HCT116 (cell line): ENCODE measurements around the gene CPED1. TPM values are rescaled to one million over a fixed set of nuclear protein-coding genes. Genes with fewer than 3 reads are reported as not detected.

Source experiments
- ATAC-seq: fragments of 200-7000 bp; cut with Tn5 transposase; 2 replicates; pipeline ENCODE4 v1.9.1; 2020; ENCODE audit warnings: mild to moderate bottlenecking, moderate library complexity
- BruUV-seq: library from RNA; stranded (reverse); fragments of 400-500 nt; replicated peaks from 2 replicates; lab custom pipeline; 2021; lab: Mats Ljungman, UMichigan
- CTCF ChIA-PET: fragments of 300-600 bp; sonication (Branson Sonifier 250); formaldehyde crosslinking; loops from one replicate; lab custom pipeline; 2021; ENCODE audit warnings: antibody characterized with exemption; lab: Charles Lee
- POLR2A ChIA-PET: fragments of 300-600, 350-600 bp; sonication (Branson Sonifier 250); formaldehyde crosslinking; loops from one replicate; lab custom pipeline; 2021; ENCODE audit warnings: antibody characterized with exemption; lab: Charles Lee
- RAD21 ChIA-PET, 2 experiments: fragments of 300-600 bp; sonication (Branson Sonifier 250); formaldehyde crosslinking; loops; one replicate each; lab custom pipeline; 2023; ENCODE audit warnings: low total read pairs in 2 of 2; ENCODE audit not compliant: uncharacterized antibody in 2 of 2, unreplicated experiment in 2 of 2, low non-redundant PET in 1 of 2; lab: Charles Lee
- DNase-seq: peaks from one replicate; pipeline ENCODE4 v3.0.0-alpha.2; 2010; ENCODE audit warnings: low read depth, low spot score
- H2AFZ ChIP-seq: fragments of 200-600 bp; shearing (Covaris generic), sonication (generic); 2 replicates; pipeline ENCODE4 v1.6.1; 2017; ENCODE audit warnings: low read depth, mixed run types, mixed read lengths, antibody characterized with exemption, low read length; ENCODE audit not compliant: poor library complexity, severe bottlenecking
- H3K27ac ChIP-seq: 2 replicates; pipeline ENCODE4 v1.5.1; 2012; ENCODE audit warnings: low read depth, low read length
- H3K27me3 ChIP-seq: fragments of 200-600 bp; sonication (generic); 2 replicates; pipeline ENCODE4 v1.6.1; 2016; ENCODE audit warnings: mixed run types, low read length, mixed read lengths; ENCODE audit not compliant: insufficient read depth
- H3K36me3 ChIP-seq, 2 experiments: fragments of 200-500 bp in 1 of 2; fragments of 200-600 bp in 1 of 2; sonication (Bioruptor generic) in 1 of 2; sonication (generic) in 1 of 2; 2 replicates each; pipeline versions ENCODE4 v1.5.1 to v1.6.1; 2014 to 2016; ENCODE audit warnings: low read length in 2 of 2, inconsistent platforms in 1 of 2, mixed read lengths in 1 of 2, mixed run types in 1 of 2; ENCODE audit not compliant: insufficient read depth in 2 of 2, control insufficient read depth in 1 of 2
- H3K4me1 ChIP-seq, 2 experiments: fragments of 200-600 bp in 1 of 2; sonication (generic) in 1 of 2; 2 replicates each; pipeline versions ENCODE4 v1.5.1 to v1.6.1; 2012 to 2017; ENCODE audit warnings: low read length in 2 of 2, inconsistent platforms in 1 of 2, mild to moderate bottlenecking in 1 of 2, mixed read lengths in 1 of 2, mixed run types in 1 of 2, moderate library complexity in 1 of 2; ENCODE audit not compliant: insufficient read depth in 2 of 2, control insufficient read depth in 1 of 2
- H3K4me2 ChIP-seq: fragments of 200-600 bp; sonication (generic); 2 replicates; pipeline ENCODE4 v1.6.1; 2017; ENCODE audit warnings: mixed run types, low read length, mixed read lengths
- H3K4me3 ChIP-seq, 2 experiments: fragments of 200-600 bp in 1 of 2; sonication (generic) in 1 of 2; replicated peaks in 1 of 2; 2 replicates each; pipeline ENCODE4 v1.5.1; 2011 to 2016; ENCODE audit warnings: low read length in 2 of 2, control low read depth in 1 of 2, low read depth in 1 of 2, mild to moderate bottlenecking in 1 of 2, mixed read lengths in 1 of 2, mixed run types in 1 of 2
- H3K79me2 ChIP-seq: fragments of 200-600 bp; sonication (generic); 2 replicates; pipeline ENCODE4 v1.6.1; 2017; ENCODE audit warnings: mild to moderate bottlenecking, mixed run types, low read length, moderate library complexity, mixed read lengths; ENCODE audit not compliant: insufficient read depth
- H3K9ac ChIP-seq: fragments of 200-600 bp; sonication (generic); 2 replicates; pipeline ENCODE4 v1.6.1; 2016; ENCODE audit warnings: low read length, mixed read lengths
- H3K9me2 ChIP-seq: fragments of 200-600 bp; sonication (generic), shearing (Covaris generic); 2 replicates; pipeline ENCODE4 v1.6.1; 2017; ENCODE audit warnings: mixed run types, mild to moderate bottlenecking, moderate library complexity; ENCODE audit not compliant: insufficient read depth
- H3K9me3 ChIP-seq, 2 experiments: fragments of 200-500 bp in 1 of 2; fragments of 200-600 bp in 1 of 2; sonication (Bioruptor generic) in 1 of 2; sonication (generic) in 1 of 2; 2 replicates each; pipeline ENCODE4 v1.6.1; 2014 to 2017; ENCODE audit warnings: low read length in 2 of 2, mixed read lengths in 2 of 2, inconsistent platforms in 1 of 2, low read depth in 1 of 2, mild to moderate bottlenecking in 1 of 2, mixed run types in 1 of 2, moderate library complexity in 1 of 2; ENCODE audit not compliant: control insufficient read depth in 1 of 2, insufficient read depth in 1 of 2
- H4K20me1 ChIP-seq: fragments of 200-600 bp; sonication (generic), shearing (Covaris generic); 2 replicates; pipeline ENCODE4 v1.6.1; 2017; ENCODE audit warnings: mixed run types, mild to moderate bottlenecking, moderate library complexity; ENCODE audit not compliant: insufficient read depth
- EGR1 ChIP-seq: IDR thresholded peaks from 2 replicates; pipeline ENCODE4 v1.6.1; 2012; ENCODE audit warnings: low read depth
- ELF1 ChIP-seq: IDR thresholded peaks from 2 replicates; pipeline ENCODE4 v1.6.1; 2012; ENCODE audit warnings: low read depth, borderline replicate concordance
- EZH2phosphoT487 ChIP-seq: fragments of 200-600 bp; IDR thresholded peaks from 2 replicates; pipeline ENCODE4 v1.6.1; 2018; ENCODE audit warnings: antibody characterized with exemption, borderline replicate concordance
- FOSL1 ChIP-seq: IDR thresholded peaks from 2 replicates; pipeline ENCODE4 v1.6.1; 2012; ENCODE audit warnings: low read depth
- JUND ChIP-seq: IDR thresholded peaks from 2 replicates; pipeline ENCODE4 v1.6.1; 2012
- POLR2AphosphoS5 ChIP-seq: IDR thresholded peaks from 2 replicates; pipeline ENCODE4 v1.6.1; 2011; ENCODE audit warnings: mild to moderate bottlenecking, low read depth, low read length, moderate library complexity
- RAD21 ChIP-seq: IDR thresholded peaks from 2 replicates; pipeline ENCODE4 v1.6.1; 2012; ENCODE audit warnings: low read depth, mild to moderate bottlenecking
- SIN3A ChIP-seq: IDR thresholded peaks from 2 replicates; pipeline ENCODE4 v1.6.1; 2012; ENCODE audit warnings: low read depth
- YY1 ChIP-seq: IDR thresholded peaks from 2 replicates; pipeline ENCODE4 v1.6.1; 2011; ENCODE audit warnings: low read length, low read depth, moderate library complexity, mild to moderate bottlenecking; ENCODE audit not compliant: insufficient replicate concordance; ENCODE audit errors: extremely low read depth
- ZFX ChIP-seq: fragments of 450-650 bp; IDR thresholded peaks from 2 replicates; pipeline ENCODE4 v1.6.1; 2017
- ZNF274 ChIP-seq: fragments of 200-500 bp; sonication (Bioruptor generic); IDR thresholded peaks from 2 replicates; pipeline ENCODE4 v1.6.1; 2014; ENCODE audit warnings: mild to moderate bottlenecking, low read depth, low read length, inconsistent platforms
- intact Hi-C: fragments of 100-400 bp; cut with micrococcal nuclease; formaldehyde crosslinking; loops from 2 replicates; pipeline ENCODE4 v1.10.0; 2022
- total RNA-seq: library from RNA; stranded (reverse); gene quantifications from one replicate; pipeline ENCODE4 v1.2.1, GENCODE V29; 2021; ENCODE audit not compliant: unreplicated experiment
- TF ChIP-seq, protein P1 (sequence below): IDR thresholded peaks from 2 replicates; pipeline ENCODE4 v1.6.1; 2012
- TF ChIP-seq, protein P2 (sequence below): IDR thresholded peaks from 2 replicates; pipeline ENCODE4 v1.6.1; 2012
- TF ChIP-seq, protein P3 (sequence below), 3 experiments: fragments of 200-600 bp in 1 of 3; sonication (generic) in 1 of 3; IDR thresholded peaks in 2 of 3; conservative IDR thresholded peaks in 1 of 3; 2 replicates each; pipeline ENCODE4 v1.5.1; 2012 to 2017; ENCODE audit warnings: low read depth in 2 of 3, low read length in 2 of 3, antibody characterized with exemption in 1 of 3, borderline replicate concordance in 1 of 3, control low read depth in 1 of 3, mild to moderate bottlenecking in 1 of 3, mixed read lengths in 1 of 3, mixed run types in 1 of 3, moderate library complexity in 1 of 3; ENCODE audit not compliant: insufficient read depth in 1 of 3
- TF ChIP-seq, protein P4 (sequence below): IDR thresholded peaks from 2 replicates; pipeline ENCODE4 v1.6.1; 2012; ENCODE audit warnings: low read depth

The CPED1 gene
- total RNA-seq, 1 experiment from 2014 or later: 1.2 TPM

DNA sequence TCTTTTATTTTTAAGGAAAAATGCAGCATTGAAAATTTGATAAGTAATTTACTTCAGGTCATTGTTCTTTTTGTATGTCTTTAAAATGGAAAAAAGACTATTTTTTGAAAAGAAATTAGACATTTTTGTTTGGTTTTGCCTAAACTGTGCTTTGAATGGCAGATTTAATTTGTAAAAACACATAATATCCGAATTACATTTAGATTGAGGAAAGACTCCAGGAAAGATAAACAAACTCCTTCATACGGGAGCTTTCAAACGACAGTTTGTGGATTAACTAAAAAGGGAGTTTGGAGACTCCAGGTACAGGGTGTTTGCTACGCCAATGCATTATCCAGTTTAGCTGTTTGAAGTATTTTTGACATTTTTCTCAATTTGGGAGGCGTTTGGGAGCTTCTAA lies 36.1 kb downstream of the CPED1 start:
- Histone ChIP-seq H3K79me2 (no peaks in the 10 kb centered on the region), H3K4me2 (no peak overlapping the region), H3K27ac (no peak overlapping the region), H3K36me3 (no peaks in the 10 kb centered on the region), H3K9me3 (no peaks in the 10 kb centered on the region), H3K9ac (no peak overlapping the region), H3K4me1 (no peaks in the 10 kb centered on the region), H3K9me2 (no peaks in the 10 kb centered on the region), H3K4me3 (no peak overlapping the region), H2AFZ (no peak overlapping the region), H4K20me1 (no peaks in the 10 kb centered on the region), H3K27me3 (no peaks in the 10 kb centered on the region)
- intact Hi-C loops: no loop called here
- CTCF ChIA-PET: no interaction called here
- TF ChIP-seq SIN3A: no peak
- no peak for TF ChIP-seq FOSL1
- no peak for TF ChIP-seq YY1
- no peak for TF ChIP-seq ZNF274
- no peak for TF ChIP-seq POLR2AphosphoS5
- no peak for TF ChIP-seq JUND
- TF ChIP-seq, protein P1, sequence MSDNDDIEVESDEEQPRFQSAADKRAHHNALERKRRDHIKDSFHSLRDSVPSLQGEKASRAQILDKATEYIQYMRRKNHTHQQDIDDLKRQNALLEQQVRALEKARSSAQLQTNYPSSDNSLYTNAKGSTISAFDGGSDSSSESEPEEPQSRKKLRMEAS: no peak
- TF ChIP-seq ELF1: no peak
- TF ChIP-seq, protein P2, sequence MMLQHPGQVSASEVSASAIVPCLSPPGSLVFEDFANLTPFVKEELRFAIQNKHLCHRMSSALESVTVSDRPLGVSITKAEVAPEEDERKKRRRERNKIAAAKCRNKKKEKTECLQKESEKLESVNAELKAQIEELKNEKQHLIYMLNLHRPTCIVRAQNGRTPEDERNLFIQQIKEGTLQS: no peak
- TF ChIP-seq EZH2phosphoT487: no peak
- TF ChIP-seq RAD21: no peak
- TF ChIP-seq, protein P3, sequence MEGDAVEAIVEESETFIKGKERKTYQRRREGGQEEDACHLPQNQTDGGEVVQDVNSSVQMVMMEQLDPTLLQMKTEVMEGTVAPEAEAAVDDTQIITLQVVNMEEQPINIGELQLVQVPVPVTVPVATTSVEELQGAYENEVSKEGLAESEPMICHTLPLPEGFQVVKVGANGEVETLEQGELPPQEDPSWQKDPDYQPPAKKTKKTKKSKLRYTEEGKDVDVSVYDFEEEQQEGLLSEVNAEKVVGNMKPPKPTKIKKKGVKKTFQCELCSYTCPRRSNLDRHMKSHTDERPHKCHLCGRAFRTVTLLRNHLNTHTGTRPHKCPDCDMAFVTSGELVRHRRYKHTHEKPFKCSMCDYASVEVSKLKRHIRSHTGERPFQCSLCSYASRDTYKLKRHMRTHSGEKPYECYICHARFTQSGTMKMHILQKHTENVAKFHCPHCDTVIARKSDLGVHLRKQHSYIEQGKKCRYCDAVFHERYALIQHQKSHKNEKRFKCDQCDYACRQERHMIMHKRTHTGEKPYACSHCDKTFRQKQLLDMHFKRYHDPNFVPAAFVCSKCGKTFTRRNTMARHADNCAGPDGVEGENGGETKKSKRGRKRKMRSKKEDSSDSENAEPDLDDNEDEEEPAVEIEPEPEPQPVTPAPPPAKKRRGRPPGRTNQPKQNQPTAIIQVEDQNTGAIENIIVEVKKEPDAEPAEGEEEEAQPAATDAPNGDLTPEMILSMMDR (IDR thresholded peaks at IDR 0.05 in 2 of 3, conservative IDR thresholded peaks at IDR 0.05 in 1 of 3; ENCODE audit: borderline replicate concordance in 1 of 3, insufficient read depth in 1 of 3, low read depth in 2 of 3, low read length in 2 of 3): no peak
- TF ChIP-seq ZFX: no peak
- TF ChIP-seq, protein P4, sequence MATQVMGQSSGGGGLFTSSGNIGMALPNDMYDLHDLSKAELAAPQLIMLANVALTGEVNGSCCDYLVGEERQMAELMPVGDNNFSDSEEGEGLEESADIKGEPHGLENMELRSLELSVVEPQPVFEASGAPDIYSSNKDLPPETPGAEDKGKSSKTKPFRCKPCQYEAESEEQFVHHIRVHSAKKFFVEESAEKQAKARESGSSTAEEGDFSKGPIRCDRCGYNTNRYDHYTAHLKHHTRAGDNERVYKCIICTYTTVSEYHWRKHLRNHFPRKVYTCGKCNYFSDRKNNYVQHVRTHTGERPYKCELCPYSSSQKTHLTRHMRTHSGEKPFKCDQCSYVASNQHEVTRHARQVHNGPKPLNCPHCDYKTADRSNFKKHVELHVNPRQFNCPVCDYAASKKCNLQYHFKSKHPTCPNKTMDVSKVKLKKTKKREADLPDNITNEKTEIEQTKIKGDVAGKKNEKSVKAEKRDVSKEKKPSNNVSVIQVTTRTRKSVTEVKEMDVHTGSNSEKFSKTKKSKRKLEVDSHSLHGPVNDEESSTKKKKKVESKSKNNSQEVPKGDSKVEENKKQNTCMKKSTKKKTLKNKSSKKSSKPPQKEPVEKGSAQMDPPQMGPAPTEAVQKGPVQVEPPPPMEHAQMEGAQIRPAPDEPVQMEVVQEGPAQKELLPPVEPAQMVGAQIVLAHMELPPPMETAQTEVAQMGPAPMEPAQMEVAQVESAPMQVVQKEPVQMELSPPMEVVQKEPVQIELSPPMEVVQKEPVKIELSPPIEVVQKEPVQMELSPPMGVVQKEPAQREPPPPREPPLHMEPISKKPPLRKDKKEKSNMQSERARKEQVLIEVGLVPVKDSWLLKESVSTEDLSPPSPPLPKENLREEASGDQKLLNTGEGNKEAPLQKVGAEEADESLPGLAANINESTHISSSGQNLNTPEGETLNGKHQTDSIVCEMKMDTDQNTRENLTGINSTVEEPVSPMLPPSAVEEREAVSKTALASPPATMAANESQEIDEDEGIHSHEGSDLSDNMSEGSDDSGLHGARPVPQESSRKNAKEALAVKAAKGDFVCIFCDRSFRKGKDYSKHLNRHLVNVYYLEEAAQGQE: no peak
- TF ChIP-seq EGR1: no peak
- RAD21 ChIA-PET: no interaction called here
- BruUV-seq: no TSS peak
- POLR2A ChIA-PET: no interaction called here
- ATAC-seq: no peak
- DNase-seq: no peak
